Iris pigment epithelial cell (primary cell): ENCODE results near the gene TTBK2.
"Not testable (repeated sequence)": the region's sequence is repeated elsewhere in the genome, so short reads cannot be mapped to it uniquely, and the experiment has no call there.

Source experiments
- DNase-seq: peaks from one replicate; pipeline ENCODE4 v3.0.0-alpha.2; 2011; ENCODE audit warnings: low read depth

Gene TTBK2

DNA sequence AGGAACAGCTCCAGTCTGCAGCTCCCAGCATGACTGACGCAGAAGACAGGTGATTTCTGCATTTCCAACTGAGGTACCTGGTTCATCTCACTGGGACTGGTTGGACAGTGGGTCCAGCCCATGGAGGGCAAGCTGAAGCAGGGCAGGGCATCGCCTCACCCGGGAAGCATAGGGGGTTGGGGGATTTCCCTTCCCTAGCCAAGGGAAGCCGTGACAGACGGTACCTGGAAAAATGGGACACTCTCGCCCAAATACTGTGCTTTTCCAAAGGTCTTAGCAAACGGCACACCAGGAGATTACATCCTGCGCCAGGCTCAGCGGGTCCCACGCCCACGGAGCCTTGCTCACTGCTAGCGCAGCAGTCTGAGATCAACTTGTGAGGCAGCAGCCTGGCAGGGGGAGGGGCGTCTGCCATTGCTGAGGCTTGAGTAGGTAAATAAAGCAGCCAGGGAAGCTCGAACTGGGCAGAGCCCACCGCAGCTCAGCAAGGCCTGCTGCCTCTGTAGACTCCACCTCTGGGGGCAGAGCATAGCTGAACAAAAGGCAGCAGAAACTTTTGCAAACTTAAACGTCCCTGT is 156.3 kb downstream of the TTBK2 start:
- DNase-seq: not testable (repeated sequence)

DNA sequence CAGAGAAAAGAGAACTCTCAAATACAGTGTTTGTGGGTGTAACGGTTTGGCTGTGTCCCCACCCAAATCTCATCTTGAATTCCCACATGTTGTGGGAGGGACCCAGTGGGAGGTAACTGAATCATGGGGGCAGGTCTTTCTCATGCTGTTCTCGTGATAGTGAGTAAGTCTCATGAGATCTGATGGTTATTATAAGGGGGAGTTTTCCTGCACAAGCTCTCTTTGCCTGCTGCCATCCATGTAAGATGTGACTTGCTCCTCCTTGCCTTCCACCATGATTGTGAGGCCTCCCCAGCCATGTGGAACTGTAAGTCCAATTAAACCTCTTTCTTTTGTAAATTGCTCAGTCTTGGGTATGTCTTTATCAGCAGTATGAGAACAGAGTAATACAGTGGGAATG is 158.8 kb downstream of the TTBK2 start:
- not testable (repeated sequence) for DNase-seq

DNA sequence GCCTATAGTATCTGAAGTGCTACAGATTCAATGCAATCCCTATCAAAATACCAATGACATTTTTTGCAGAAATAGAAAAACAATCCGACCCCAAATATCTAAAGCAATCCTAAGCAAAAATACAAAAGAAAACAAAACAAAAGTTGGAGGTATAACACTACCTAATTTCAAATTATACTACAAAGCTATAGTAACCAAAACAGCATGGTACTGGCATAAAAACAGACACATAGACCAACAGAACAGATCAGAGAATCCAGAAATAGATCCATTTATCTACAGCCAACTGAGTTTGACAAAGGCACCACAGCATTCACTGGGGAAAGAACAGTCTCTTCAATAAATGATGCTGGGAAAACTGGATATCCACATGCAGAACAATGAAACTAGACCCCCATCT is 159.8 kb downstream of the TTBK2 start:
- no peak for DNase-seq

DNA sequence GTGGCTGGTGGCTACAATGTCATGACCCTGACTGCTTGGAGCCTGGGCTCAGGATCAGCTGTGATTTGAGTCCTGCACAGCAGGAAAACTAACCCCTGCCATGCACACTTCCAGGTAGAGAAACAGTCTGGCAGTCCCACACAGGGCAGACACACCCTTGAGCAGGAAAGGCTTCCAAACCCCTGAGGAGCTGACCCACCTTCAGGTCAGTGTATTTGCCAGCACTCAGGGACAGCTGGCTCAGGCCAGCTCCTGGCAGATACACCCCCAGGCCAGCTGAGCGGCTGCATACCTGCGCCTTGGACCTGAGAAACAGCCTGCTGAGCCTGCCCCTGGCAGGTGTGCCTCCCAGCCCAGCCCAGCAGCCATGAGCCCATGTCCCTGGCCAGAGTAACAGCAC is 161.5 kb downstream of the TTBK2 start:
- DNase-seq: no peak

DNA sequence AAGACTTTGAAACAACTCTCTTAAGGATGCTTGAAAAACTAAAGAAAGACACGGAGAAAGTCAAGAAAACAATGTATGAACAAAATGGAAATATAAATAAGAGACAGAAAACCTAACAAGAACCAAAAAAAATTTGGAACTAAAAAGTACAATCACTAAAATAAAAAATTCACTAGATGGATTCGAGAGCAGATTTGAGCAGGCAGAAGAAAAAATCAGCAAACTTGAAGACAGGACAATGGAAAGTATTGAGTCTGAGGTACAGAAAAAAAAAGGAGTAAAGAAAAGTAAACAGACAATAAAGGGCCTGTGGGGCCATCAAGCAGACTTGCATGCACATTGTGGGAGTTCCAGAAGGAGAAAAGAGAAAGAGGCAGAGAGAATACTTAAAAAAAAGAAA is 170.3 kb downstream of the TTBK2 start:
- DNase-seq: no peak

DNA sequence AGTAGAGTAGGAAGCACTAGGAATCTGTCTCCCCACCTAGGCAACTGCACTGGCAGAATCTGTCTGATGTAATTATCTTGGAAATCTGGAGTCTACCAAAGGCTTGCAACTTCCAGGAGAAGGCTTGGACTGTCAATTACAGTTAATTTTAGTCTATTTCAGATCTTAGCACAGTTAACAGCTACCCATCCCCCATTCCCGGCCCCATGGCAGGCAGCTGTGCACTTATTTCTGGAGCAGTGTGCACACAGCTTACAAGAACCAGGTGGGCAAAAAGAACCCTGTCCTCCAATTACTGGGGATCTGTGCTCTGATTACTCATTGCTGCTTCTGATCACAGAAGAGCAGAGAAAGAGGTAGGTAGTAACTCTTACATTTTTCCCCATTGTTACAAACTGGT is 171.3 kb downstream of the TTBK2 start:
- DNase-seq: no peak

DNA sequence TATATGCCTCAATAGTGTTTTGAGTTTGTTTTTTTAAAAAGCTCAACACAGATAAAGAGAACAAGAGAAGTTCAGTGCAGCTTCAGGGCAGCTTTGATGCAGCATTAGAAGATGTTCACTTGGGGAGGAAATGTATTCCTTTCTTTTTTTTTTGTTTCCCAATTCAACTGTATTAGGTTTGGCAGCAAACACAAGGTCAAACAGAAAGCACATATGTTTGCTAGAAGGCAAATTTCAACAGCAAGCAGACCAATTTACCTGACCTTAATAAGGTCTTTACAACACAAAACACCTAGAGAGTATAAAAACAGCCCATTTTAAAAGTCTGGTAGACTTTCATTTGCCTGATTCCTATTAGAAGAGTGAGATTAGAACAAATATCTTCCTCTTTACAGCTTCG is 176.4 kb downstream of the TTBK2 start:
- no peak for DNase-seq

DNA sequence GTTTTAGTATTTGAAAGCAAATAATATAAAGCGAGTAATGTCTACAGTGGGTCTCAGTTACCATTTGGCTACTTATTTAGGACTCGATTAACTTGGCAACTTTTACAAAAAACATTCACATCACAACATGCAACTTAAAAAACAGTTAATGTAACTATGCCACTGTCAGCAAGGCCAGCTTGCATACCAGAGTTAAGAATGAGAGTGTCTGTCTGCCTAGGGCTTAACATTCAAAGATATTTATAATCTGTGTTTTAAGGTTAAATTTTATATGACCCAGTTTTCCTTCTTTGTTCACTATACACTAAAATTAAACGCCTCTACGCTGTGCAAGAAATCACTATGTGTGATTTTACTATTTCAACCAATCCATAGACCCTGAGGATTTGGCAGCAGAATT is 178.4 kb downstream of the TTBK2 start:
- no peak for DNase-seq

DNA sequence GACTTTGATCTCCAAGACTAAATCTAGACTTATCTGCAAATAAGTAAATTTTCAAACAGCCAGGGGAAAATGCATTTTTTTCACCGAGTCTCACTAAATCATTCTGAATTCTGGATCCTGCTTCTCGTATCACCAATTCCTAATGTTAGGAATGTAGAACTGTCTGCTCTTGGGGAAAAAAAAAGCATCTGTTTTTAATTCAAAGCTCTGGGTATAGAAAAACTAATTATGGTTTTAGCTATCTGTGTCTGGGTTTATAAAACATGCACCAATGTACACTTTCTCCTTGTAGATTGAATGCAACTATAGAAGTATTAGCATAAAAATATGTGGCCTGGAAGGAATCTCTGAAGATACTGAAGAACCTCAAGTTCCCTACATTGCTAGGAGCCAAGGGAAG is 178.9 kb downstream of the TTBK2 start:
- no peak for DNase-seq

DNA sequence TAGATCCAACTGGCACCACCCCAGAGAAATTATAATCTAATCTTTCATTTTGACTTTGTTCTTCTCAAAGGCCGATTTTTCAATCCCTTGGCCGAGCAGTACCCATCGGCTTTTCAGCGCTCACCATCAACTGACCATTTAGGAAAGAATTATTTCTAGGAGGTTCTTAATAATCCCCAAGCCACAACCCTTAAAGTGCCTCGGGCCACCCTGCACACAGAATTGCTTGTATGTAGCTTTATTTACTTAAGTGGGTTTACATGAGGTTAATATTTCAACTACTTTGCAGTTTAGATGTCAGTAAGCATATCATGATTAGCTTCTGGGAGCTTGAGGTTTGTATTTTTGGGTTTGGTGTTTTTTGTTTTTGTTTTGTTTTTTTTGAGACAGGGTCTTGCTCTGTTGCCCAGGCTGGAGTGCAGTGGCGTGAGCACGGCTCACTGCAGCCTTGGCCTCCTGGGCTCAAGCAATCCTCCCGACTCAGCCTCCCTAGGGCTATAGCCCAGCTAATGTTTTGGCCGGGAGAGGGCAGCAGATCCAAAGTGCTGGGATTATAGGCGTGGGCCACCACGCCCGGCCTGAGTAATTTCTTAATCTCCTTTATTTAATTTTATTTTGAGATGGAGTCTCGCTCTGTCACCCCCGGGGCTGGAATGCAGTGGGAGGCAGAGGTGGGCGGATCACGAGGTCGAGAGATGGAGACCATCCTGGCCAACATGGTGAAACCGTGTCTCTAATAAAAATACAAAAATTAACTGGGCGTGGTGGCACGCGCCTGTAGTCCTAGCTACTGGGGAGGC is 182.8 kb downstream of the TTBK2 start:
- DNase-seq: peak; percentile 9

DNA sequence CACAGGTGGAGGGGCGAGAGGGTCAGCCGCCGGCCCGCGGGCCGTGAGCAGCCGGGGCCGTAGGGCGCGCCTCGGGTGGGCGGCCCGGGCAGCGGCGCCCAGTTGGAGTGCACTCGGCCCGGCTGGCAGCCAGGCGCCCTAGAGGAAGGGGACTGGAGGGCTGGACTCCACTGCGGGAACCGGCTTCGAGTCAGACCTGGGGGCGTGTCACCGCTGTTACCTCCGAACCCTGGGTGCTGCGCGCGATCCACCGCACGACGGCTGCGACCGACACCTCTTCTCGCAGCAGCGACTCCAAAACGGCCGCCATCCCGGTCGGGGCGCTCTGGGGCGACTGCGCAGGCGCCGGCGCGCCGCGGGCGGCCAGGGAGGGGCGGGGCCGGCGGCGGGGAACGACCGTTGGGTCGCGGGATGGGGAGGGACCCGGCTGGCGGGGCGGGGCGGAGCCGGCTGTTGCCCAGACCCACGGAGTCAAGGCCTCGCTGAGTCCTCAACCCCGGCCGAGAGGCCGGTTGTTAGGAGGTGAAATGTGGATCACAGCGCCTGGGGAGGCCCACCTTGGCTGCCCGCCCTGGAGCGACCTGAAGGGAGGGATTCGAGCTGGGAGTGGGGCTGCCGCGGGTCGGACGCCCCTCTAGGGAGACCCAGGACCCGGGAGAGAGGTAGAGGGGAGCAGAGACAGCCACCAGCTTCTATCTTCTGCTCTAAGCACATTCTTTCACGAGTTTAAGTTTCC is 183.6 kb downstream of the TTBK2 start, which contains the start of gene CDAN1:
Gene CDAN1, minus strand, starts transcription at position 336 of the 736 bp plus-strand sequence. Its CDS starts 26 bp downstream, at position 310.
- DNase-seq: peak; percentile 75

DNA sequence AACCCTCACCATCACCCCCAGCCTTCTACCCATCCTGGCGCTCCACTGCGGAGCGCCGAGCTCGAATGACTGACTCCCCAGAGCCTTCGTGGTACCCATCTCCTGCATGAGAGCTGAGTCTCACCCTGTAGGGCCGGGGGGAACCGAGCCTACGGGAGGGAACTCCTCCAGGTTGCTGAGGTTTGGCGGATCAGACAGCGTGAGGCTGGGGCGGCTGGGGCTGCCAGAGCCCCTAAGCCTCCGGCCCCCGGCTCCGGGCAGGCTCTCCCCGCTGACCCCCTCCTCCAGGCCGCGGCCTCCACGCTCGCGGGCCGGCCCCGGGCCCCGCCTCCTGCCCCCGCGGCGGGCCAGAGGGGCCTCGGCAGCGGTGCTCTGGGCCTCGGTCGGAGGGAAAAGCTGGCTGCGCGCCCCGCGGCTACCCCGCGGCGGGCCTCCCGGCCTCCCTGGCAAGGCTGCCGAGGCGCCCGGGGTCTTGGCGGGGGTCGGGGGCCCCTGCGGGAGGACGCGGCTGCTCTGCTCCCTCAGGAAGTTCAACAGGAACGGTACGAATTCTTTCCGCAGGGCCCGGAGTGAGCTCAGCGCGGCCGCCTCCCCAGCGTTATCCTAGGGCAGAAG is 184.3 kb downstream of the TTBK2 start:
- DNase-seq: peak; percentile 12

DNA sequence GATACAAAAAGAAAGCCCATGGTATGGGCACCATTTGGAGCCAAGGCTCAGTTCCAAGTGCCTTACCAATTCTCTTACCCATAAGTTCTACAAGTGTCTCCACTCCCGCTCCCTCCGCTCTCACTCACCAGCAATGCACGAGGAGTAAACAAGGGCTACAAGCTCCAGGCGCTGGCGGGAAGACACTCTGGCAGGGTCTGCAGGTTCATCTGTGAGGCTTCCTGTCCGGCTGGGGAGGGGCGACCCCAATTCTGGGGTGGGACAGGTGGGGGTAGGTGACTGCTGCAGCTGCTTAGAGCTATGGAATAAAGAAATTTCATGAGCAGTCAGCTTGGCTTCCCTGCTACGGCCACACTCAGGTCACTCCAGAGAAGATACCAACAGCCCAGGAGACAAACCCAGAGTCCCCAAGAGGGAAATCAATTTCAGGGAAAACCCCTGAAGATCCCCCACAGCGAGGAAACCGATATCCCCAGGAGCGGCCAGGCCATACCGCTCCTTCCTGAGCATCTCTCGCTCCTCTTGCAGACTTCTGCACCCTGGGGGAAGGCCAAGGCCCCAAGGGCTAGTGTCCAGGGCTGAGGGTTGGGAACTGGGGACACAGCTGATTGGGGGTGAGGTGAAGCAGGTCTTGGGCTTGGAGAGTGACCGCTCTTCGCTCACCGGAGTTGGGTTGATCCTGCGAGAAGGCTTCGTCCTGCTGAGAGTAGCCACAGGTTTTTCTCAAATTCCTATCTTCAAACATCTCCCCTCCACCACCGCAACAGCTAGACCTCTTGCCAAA is 185.0 kb downstream of the TTBK2 start:
- no peak for DNase-seq

DNA sequence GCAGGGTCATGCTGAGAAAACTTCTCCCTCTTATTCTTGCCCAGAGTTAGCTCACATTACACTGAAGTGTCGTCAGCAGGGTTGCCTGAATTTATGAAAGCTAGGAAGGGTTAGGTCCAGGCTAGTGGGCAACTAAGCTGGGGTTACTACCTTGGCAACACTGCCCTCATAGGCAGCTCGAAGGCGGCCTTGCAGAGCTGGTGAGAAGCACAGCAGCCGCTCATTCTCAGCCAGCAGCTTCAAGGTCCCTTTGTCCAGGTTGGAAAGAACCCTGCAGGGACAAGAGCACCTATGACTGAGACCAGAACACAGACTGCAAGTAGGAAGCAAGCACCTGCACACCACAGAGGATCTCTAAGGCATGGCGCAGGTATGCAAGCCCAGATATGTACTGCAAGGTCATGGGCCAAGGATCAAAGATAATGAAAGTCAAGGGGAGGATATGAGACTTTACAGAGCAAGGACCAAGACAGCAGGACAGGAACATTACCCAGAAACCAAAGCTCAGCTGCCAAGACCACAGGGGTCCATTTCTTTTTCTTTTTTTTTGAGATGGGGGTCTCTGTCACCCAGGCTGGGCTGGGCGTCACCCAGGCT is 186.4 kb downstream of the TTBK2 start:
- no peak for DNase-seq

DNA sequence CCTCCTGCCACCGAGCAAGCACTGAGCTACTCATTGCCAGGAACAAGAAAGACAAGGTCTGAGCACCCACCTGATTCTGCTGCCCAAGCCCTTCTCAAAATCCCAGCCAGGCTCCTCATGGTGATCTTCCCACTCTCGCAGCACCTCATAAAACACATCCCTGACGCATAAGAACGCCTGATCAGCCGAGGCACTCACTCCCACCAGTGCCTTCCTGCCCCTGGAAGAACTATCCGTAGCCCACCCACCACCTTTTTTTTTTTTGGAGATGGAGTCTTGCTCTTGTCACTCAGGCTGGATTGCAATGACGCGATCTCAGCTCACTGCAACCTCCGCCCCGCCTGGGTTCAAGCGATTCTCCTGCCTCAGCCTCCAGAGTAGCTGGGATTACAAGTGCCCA is 187.6 kb downstream of the TTBK2 start:
- no peak for DNase-seq

DNA sequence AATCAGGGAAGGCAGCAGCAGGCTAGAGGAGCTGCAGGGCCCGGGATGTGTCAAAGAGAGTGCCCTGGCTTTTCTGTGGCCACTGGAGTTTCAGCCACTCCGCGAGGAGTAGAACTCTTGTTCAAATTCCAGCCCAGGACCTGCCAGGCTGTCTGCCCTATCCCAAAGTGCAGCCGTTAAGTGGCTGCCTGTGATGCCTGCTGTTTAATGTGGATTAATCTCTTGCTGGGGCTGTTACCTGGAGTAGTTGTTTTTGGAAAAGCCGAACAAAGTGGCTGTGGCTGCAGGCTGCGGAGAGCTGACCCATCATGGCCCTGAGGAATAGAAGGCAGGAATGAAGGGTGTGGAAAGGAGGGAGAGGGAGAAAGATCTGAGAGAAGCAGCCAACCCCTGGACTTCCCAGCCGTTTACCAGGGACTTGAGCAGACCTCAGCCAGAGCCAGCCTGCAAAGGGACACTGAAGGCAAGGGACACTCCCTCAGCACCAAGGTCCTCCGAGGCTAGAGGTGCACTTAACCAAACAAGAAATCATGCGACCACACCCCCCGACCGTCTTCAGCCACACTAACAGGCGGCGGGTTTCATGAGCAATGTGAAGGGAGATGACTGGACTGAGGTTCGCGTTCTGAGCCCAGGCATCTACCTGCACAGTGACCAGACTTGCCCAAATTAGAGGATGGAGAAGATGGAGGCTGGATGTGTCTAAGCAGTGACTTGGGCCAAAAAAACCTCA is 188.3 kb downstream of the TTBK2 start:
- no peak for DNase-seq

DNA sequence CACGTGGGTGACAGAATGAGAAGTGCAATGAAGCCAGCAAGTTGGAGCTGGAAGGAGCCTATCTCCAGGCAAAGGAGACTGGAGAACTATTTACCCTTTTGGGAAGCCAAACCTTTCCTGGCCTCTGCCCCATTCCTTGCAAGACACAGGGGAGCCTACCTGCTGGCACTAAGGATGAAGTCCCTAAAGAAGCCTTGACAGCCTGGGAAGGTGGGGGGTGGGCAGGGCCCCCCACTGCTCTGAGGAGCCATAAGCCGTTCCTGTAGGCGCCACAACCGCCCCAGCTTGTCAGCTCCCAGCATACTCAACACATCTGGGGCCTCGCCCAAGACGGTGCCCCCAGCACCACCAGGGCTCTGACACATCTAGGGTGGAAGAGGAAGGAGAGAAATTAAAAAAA is 189.1 kb downstream of the TTBK2 start:
- no peak for DNase-seq

DNA sequence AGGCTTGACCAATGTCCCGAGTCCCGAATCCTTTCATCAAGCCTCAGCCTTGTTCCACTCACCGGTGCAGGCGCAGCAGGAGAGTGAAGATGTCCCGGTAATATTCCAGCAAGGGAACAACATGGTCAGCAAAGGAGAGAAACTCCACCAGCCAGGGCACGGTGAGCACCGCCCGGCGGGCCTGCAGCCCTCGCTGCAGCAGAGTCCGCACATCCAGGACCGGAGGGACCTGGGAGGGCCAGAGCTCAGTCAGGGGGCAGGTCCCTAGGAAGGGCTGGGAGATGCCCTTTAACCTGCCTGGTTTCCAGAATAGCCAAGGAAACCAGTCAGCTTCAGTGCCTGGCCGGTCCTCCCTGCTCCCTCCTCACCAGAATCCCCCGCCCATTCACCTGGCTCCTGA is 190.0 kb downstream of the TTBK2 start:
- no peak for DNase-seq

DNA sequence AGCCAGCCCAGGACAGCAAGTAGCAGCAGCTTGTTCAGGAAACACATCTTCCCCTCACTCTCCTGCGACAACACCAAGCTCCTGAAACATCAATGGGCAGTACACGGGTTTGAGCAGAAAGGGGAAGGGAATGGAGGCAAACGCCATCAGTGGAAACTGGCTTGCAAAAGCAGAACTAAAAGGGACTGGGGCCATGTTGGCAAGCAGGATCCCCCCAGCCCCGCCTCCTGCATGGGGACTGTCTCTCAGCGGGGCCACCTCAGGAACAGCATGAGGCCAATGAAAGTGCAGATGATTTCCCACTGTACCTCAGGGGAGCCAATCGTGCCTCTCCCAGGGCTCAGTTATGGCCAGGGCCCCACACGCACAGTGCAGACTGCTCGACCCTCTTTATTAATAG is 190.4 kb downstream of the TTBK2 start:
- no peak for DNase-seq

DNA sequence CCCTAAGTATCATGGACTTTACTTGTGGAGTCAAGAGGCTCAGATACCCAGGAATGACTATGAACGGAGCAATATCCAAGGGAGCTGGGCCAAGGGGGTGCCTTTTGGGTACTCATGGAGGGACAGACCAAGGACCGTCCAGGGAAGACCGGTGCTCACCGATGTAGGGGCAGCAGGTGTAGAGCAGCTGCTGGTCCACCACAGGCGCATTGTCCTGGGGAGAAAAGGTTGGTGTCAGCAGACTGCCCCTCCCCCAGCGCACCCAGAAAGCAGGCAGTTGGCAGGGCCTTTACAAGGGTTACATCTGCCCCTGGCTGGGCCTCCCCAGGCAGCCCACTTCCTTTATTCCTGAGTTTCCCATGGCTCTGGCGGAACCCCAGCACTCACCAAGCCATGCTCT is 191.2 kb downstream of the TTBK2 start:
- DNase-seq: no peak

DNA sequence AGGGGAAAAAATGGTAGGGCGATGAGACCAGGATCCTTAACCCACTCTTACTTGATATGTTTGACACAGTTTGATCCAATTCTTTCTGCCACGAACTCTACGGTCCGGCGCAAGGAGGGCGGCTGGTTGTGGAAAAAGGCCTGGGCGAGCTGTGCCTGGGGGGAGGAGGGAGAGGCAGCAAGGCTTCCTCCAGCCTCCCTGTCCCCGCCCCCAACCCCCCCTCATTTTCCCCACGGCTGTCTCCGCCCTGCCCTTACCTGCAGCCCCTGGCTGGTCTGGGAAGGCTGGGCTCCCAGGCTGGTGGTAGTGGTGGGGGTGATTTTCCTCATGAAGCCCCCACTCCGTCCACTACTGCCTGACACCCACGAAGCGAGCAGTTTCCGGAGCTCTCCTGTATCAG is 191.6 kb downstream of the TTBK2 start:
- DNase-seq: no peak
